ENCODE data around the gene KLRB1.
"Not testable (repeated sequence)": the region's sequence is repeated elsewhere in the genome, so short reads cannot be mapped to it uniquely, and the experiment has no call there.

The KLRB1 gene

DNA sequence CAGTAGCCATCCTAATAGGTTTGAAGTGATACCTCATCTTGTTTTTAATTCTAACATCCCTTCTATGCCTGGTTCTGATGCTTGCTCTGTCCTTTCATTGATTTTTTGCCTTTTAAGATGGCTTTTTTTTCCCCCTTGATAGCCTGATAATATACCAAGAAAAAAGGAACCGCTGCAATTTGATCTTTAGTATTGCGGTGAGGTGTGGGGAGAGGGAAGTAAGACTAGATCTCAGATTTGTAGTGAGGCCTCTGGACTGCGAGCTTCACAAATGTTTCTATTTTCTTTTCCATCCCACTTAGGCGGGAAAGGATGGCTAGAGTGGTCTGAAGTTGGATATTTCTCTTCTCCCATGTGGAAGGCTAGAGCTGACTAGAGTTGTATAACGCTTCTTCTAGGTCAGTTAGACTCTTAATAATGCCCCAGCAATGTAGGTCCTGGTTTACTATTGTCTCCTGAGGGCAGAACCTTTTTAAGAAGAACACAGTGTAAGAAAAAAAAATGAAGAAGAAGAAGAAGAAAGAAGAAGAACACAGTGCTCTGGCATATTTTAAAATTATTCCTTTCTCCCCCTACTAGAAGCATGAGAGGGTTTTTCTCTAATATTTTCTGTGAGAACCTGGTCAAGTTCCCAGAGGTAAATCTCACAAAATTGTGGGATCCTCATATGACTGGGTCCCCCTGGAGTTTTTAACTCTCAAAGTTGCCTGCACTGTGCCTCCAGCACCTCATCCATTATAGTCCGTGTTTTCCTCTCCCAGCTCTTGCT, 11.9 kb upstream of the KLRB1 start:
- DNase-seq = no peak

DNA sequence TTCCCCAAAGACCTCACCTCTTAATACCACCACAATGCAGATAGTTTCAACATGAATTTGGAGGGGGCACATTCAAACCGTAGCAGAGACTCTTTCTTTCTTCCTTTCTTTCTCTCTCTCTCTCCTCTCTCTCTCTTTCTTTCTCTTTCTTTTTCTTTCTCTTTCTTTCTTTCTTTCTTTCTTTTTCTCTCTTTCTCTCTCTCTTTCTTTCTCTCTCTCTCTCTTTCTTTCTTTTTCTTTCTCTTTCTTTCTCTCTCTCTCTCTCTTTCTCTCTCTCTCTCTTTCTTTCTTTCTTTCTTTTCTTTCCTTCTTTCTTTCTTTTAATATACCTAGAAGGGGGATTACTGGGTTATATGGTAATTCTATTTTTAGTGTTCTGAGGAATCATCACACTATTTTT, 11.2 kb upstream of the KLRB1 start:
- DNase-seq = not testable (repeated sequence)

DNA sequence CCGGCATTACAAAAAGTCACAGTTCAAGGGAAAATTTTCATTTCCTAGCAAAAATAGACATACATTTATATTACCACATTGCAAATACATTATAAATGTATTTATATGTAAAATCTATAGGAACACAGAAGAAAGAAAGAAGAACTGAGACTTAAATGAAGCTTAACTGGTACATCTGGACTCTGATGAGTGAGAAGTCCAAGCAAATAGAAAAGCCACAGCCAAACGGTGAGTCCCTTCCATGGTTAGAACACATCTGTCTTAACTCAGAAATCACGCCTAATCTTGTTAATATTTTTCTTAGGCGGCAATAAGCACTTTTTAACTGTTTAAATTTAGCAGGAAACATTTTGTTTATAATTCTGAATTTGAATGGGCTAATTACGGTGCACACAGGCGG, 9.4 kb upstream of the KLRB1 start:
- no peak for DNase-seq

DNA sequence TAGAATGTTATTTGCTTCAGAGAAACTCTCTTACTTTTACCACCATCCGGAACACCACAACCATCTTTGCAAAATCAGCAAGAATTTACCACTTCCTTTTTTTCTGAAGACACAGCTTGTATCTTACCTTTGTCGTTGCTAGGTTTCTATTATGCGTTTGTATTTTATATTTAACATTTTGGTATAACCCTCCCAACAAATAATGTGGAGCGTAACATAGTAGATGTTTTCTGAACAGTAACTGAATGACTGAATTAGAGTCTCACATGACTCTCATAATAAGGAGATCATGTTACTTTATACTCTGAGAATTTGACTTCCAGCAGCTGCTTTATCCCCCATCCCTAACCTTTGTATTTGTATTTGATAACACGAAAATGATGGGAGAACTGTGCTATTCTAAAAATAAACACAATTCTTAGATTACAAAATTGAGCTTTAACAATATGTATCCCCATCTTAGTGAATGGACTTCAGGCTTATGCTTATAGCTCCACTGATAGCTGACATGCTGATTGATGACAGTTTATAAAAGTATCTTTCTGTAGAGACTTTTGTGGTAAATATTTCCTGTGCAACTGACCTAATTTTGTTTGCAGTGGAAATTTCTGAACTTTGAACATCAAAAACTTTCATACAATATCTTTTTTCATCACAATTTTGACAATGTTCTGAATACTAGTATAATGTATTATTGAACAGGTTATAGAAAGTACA, 7.9 kb upstream of the KLRB1 start:
- DNase-seq = no peak

DNA sequence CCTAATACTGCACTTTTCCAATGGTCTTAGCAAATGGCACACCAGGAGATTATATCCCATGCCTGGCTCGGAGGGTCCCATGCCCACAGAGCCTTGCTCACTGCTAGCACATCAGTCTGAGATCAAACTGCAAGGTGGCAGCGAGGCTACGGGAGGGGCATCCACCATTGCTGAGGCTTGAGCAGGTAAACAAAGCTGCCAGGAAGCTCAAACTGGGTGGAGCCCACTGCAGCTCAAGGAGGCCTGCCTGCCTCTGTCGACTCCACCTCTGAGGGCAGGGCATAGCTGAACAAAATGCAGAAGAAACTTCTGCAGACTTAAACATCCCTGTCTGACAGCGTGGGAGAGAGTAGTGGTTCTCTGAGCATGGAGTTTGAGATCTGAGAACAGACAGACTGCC, 2.9 kb upstream of the KLRB1 start:
- not testable (repeated sequence) for DNase-seq

DNA sequence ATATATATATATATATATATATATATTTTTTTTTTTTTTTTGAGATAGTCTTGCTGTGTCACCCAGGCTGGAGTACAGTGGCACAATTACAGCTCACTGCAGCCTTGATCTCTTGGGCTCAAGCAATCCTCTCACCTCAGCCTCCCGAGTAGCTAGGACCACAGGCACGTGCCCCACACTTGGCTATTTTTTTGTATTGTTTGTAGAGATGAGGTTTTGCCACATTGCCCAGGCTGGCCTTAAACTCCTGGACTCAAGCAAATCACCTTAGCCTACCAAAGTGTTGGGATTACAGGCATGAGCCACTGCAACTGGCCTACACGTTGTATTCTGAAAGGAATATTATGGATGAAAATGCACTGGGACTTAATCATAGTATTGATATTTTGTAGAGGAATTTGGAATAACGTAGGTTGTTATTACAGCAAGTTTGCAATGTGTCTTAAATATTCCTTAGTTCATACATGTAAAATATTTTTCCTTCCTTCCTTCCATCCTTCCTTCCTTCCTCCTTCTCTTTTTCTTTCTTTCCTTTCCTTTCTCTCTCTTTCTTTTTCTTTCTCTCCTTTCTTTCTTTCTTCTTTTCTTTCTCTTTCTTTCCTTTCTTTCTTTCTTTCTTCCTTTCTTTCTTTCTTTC, 862 bp downstream of the KLRB1 start:
- DNase-seq = no peak

DNA sequence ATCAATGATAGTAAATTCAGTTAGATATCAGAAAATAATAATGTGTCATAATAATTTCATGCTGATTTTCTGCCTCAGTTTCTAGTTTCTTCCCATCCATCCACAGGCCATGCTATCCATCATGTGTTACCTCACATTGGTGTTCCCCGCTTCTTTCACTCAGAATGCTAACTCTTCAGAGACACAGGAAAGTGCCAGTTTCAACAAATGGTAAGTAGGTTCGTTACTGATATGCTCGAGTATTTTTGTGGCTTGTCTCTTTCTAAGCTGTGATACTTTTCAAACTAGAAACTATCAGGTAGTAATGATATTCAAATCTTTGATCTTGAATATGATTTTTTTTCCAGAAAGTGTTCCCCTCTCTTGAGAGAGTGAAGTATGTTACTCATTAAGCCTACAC, 1.5 kb downstream of the KLRB1 start:
- no peak for DNase-seq

DNA sequence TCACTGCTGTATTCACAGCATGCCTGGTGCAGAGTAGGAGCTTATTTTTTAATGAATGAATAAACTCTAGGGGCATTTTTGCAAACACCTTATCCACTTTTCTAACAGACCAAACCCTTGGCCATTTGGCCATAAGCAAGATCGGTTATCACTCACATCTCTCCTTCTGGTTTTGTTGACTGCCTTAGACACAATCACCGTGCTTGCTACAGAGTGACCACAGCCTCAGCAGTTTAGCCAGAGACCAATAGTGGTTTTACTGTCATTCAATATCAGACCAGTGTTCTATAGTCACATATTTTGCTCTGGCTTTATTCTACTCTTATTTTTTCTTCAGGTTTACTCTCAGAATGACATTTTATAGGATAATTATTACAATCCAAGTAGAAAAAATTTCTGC, 2.2 kb downstream of the KLRB1 start:
- DNase-seq = no peak

DNA sequence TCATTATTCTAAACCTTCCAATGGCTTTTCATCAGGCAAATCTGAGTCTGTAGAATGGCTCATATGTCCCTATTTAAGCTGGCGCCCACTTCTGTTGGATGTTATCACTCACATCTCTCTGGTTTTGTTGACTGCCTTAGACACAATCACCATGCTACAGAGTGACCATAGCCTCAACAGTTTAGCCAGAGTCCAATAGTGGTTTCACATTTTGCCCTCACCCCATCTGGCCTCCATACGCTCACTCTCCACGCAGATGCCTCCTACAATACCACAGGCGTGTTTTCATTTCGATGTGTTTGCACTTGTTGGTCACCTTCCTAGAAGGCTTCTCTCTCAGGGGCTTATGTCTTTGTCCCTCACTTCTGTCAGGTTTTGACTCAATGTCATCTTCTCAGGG, 3.4 kb downstream of the KLRB1 start:
- no peak for DNase-seq

DNA sequence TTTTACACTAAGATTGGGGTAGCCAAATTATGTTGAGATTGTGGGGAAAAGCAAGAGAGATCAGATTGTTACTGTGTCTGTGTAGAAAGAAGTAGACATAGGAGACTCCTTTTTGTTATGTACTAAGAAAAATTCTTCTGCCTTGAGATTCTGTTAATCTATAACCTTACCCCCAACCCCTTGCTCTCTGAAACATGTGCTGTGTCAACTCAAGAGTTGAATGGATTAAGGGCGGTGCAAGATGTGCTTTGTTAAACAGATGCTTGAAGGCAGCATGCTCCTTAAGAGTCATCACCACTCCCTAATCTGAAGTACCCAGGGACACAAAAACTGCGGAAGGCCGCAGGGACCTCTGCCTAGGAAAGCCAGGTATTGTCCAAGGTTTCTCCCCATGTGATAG, 7.3 kb downstream of the KLRB1 start:
- DNase-seq = not testable (repeated sequence)

DNA sequence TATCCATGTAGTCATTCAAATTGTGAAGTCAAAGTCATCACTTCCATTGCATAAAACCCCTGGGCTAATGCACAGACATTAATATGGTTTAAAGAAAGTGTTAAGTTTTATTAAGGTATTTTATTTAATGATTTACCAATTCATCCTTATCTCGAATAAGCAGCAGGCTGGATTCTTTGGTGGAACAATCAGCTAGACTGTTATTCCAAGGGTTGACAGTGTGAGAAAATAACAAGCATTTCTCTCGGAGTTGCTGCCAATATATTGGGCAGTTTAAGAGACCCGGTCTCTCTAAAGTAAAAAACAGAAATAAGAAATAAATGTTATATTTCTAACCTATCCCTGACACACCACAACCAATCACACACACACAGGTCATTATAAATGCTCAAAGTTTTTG, 9.4 kb downstream of the KLRB1 start:
- no peak for DNase-seq

DNA sequence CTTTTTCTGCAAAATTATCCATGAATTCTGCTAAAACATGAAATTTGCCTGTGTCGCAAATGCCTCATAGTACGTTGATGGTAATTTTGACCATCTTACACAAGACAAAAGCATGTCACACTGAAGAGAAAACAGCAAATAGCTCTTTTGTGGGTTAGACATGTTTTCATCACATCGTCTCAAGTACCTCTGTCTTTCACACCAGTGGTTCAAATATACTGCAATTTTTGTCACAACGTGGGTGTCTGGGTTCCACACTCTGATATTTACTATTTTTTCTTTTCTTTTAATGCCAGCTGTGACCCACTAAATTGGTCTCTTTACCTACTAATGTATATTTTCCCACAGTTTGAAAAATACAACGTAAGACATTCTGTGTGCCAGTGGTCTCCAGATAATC, 10.4 kb downstream of the KLRB1 start:
- DNase-seq = no peak

DNA sequence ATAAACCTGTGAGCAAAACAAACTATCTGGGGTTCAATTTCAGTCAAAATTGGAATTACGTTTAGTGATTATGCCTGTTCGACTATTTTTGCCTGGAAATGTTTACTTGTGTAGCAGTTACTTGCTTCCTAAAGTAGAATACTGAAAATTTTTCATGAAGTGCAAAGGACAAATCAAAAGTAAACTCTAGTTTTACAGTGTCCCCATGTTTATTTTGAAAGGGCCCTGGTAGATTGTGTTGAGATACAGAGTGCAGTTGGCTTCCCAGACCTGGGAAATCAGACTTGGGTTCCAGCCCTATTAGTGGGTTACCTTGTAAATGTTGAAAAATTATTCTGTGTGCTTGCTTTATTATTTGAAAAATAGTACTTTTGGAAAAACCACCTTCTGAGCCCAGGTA, 17.3 kb downstream of the KLRB1 start:
- DNase-seq = no peak

DNA sequence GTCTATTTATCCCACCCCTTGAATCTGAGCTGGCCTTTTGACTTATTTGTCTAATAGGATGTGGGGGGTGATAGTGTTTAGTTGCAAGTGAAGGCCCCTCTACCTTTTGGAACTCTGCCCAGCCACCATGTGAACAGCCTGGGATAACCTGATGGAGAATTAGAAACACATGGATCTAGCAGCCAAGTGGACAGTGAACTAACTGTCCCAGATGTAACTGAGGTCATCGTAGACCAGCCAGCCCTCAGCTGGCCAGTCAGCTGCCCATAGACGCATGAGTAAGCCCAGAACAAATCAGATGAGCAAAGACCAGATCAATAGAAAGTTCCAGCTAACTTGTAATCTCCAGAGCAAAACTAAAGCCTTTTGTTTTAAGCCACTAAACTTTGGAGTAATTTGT, 19.0 kb downstream of the KLRB1 start:
- no peak for DNase-seq

DNA sequence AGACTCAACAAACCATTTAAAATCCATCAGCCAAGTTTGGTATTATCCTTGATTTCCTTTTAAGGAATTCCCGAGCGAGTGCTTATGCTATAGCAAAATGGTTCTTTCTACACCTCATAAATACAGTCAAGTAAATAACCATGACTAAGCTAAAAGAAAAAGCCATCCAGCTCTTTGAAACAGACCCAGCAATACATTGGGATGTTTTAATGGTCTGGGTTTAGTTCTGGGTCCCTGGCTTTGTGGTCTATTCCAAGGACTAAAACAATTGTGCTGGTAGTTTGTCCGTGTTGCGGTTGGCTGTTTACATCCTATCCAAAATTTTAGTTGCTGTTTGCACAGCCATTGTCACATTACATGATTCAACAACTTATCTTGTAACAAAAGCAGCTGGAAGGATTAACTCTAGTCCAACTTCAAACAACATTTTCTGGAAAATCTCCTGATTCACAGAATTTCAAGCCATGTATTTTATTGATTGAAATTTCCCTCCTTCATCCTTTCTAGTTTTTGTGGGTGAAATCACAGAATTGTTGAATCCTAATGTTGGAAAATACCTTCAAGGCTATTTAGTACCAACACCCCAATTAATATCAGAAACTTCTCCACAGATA, 19.6 kb downstream of the KLRB1 start:
- no peak for DNase-seq

DNA sequence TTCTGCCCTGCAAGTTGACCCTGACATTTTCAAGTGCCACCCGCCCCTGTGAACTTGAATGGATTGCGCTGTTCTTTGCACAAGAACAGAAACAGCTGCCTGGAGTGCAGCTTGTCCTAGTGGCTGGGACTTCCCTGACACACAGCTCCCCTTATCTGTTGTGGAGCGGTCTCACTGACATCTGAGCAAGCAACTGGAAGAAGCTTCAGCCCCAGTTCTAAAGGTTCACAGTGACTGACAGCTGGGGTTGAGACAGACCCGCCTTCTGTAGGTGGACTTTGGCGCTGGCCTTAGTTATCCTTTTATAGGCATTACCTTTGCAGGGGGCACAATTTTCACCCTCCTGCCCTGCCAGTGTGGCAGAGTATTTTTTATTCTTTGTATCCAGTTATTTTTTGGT, 30.0 kb downstream of the KLRB1 start:
- not testable (repeated sequence) for DNase-seq

DNA sequence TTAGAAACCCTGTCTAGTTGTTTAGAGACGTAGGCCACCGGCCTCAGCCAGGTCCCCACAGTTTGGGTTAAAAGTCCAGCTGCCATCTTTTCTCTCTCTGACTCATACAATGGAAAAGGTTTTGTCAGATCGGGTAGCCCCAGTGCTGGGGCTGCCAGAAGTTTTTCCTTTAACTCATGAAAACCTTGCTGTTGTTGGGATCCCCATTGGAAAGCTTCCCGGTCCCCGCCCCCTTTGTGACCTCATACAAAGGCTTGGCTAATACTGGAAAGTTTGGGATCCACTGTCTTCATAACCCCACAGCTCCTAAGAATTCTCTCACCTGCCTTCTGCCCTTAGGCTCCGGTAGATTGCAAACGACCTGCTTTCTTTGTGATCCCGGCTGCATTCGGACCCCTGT, 40.6 kb downstream of the KLRB1 start:
- DNase-seq = not testable (repeated sequence)

DNA sequence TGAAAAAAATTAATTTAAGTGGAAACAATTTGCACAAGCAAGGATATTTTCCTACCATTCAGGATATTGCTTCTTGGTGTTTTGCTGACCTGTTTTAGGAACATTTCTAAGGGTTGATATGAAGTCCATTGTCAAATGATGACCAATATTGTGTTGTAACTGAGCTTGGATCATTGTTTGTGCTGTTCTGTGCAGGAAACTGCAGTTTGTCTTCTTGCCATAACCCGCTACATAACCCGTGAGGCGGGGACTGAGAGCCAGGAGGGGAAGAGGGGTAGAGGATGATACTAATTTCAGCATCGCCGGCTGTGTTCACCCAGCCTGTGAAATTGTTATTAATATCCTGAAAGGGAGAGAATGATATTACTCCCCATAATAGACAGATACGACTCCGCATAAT, 41.6 kb downstream of the KLRB1 start:
- DNase-seq = not testable (repeated sequence)

DNA sequence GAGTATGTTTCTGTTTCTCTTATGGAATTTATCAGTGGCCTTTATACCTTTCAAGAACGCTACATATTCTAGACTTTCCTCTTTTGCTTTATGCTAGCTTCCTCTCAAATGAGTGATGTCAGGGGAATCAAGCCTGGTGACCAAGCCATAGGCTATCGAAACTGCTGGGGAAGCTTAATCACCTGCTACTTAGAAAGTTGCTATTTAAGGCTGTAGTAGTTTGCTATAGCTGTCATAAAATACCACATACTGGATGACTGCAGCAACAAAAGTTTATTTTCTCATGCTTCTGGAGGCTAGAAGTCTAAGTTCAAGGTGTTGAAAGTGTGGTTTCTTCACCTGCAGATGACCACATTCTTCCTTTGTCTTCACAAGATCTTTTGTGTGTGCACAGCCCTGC, 43.3 kb downstream of the KLRB1 start:
- not testable (repeated sequence) for DNase-seq

DNA sequence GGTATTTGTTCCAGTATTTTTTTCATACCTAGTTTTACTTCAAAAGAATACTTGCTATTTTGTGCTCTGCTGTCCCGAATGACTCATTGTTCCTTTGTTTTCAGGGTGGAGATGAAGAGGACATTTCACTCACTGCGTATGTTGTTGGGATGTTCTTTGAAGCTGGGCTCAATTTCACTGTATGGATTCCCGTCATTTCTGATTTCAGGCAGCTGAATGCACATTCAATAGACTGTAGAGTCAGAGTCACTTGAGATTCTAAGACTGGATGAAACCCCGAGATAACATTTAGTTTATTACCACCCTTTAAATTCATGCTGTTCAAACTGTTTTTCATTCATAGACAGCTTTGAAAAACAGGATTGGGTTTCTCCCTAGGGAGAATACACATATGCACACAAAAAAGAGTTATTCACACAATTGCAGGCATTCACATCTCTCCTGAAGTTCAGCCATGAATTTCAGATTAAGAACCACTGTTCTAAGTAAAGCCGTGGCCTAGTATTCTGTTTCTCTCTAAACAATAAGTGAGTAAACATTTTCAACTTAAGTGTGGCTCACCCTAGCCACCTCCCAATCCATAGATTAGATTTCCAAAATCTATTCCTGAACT, 44.8 kb downstream of the KLRB1 start:
- DNase-seq = not testable (repeated sequence)

DNA sequence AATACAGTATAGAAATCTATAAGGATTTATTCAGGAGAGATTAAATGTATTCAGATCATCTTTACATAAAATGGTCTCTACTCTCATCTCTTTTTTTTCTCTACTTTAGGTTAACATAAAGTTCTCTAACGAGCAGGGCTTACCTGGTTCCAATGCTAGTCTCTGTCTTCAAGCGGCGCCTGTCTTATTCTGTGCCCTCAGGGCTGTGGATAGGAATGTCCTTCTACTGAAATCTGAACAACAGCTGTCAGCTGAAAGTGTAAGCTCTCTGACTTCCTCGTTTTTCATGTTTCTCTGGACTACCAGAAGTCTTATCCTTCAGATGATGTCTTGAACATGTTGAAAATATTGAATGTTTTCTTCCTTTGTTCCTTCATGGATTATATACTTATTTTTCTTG, 62.2 kb downstream of the KLRB1 start:
- not testable (repeated sequence) for DNase-seq
